ENCODE data around the gene PRR16. TPM values are rescaled to one million over a fixed set of nuclear protein-coding genes. Genes with fewer than 3 reads are reported as not detected.

PRR16 gene
- total and polyA plus RNA-seq, 2 experiments from 2014 or later: 1.0 to 1.7 TPM

DNA sequence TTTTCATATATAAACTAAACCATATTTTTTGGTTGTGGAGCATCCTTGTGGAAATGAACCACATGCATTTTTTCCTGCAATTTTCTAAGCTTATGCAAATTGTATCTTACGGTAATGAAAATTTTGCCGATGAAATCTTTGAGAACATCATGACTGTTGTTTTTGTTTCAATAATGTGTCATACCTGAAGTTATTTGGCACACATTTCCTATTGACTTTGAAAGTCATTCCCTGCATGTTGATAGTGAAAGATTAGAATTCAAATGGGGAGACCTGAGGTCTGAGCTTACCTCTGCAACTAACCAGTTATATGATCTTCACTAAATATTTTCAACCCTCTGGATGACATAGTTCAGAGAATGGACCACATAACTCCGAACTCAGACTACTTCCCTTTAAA is 88.5 kb downstream of the PRR16 start (continued):
- TF ChIP-seq, protein P1, sequence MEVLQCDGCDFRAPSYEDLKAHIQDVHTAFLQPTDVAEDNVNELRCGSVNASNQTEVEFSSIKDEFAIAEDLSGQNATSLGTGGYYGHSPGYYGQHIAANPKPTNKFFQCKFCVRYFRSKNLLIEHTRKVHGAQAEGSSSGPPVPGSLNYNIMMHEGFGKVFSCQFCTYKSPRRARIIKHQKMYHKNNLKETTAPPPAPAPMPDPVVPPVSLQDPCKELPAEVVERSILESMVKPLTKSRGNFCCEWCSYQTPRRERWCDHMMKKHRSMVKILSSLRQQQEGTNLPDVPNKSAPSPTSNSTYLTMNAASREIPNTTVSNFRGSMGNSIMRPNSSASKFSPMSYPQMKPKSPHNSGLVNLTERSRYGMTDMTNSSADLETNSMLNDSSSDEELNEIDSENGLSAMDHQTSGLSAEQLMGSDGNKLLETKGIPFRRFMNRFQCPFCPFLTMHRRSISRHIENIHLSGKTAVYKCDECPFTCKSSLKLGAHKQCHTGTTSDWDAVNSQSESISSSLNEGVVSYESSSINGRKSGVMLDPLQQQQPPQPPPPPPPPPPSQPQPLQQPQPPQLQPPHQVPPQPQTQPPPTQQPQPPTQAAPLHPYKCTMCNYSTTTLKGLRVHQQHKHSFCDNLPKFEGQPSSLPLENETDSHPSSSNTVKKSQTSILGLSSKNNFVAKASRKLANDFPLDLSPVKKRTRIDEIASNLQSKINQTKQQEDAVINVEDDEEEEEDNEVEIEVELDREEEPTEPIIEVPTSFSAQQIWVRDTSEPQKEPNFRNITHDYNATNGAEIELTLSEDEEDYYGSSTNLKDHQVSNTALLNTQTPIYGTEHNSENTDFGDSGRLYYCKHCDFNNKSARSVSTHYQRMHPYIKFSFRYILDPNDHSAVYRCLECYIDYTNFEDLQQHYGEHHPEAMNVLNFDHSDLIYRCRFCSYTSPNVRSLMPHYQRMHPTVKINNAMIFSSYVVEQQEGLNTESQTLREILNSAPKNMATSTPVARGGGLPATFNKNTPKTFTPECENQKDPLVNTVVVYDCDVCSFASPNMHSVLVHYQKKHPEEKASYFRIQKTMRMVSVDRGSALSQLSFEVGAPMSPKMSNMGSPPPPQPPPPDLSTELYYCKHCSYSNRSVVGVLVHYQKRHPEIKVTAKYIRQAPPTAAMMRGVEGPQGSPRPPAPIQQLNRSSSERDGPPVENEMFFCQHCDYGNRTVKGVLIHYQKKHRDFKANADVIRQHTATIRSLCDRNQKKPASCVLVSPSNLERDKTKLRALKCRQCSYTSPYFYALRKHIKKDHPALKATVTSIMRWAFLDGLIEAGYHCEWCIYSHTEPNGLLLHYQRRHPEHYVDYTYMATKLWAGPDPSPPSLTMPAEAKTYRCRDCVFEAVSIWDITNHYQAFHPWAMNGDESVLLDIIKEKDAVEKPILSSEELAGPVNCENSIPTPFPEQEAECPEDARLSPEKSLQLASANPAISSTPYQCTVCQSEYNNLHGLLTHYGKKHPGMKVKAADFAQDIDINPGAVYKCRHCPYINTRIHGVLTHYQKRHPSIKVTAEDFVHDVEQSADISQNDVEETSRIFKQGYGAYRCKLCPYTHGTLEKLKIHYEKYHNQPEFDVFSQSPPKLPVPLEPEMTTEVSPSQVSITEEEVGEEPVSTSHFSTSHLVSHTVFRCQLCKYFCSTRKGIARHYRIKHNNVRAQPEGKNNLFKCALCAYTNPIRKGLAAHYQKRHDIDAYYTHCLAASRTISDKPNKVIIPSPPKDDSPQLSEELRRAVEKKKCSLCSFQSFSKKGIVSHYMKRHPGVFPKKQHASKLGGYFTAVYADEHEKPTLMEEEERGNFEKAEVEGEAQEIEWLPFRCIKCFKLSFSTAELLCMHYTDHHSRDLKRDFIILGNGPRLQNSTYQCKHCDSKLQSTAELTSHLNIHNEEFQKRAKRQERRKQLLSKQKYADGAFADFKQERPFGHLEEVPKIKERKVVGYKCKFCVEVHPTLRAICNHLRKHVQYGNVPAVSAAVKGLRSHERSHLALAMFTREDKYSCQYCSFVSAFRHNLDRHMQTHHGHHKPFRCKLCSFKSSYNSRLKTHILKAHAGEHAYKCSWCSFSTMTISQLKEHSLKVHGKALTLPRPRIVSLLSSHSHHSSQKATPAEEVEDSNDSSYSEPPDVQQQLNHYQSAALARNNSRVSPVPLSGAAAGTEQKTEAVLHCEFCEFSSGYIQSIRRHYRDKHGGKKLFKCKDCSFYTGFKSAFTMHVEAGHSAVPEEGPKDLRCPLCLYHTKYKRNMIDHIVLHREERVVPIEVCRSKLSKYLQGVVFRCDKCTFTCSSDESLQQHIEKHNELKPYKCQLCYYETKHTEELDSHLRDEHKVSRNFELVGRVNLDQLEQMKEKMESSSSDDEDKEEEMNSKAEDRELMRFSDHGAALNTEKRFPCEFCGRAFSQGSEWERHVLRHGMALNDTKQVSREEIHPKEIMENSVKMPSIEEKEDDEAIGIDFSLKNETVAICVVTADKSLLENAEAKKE (CRISPR knock-in tag; IDR thresholded peaks at IDR 0.05): no peak
- TF ChIP-seq, protein P2, sequence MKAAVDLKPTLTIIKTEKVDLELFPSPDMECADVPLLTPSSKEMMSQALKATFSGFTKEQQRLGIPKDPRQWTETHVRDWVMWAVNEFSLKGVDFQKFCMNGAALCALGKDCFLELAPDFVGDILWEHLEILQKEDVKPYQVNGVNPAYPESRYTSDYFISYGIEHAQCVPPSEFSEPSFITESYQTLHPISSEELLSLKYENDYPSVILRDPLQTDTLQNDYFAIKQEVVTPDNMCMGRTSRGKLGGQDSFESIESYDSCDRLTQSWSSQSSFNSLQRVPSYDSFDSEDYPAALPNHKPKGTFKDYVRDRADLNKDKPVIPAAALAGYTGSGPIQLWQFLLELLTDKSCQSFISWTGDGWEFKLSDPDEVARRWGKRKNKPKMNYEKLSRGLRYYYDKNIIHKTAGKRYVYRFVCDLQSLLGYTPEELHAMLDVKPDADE (IDR thresholded peaks at IDR 0.05): no peak
- no peak for TF ChIP-seq CREB1 (CRISPR knock-in tag; IDR thresholded peaks at IDR 0.05; ENCODE audit: low read depth)
- TF ChIP-seq POLR2AphosphoS5 (IDR thresholded peaks at IDR 0.05; ENCODE audit: low read depth): no peak
- TF ChIP-seq STAT1 (IDR thresholded peaks at IDR 0.05; ENCODE audit: unreplicated experiment): no peak

DNA sequence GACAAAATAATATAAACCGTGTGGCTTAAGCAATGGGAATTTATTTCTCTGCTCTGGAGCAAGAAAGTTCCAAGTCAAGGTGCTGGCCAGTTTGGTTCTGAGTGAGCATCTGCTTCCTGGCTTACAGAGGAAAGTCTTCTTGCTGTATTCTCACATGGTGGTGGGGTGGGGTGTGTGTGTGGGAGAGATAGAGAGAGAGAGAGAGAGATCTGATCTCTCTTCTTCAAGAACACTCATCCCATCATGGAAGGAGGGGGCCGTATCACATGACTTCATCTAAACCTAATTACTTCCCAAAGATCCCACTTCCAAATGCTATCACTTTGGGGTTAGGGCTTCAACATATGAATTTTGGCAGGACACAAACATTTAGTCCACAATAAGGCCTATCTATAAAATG is 91.2 kb downstream of the PRR16 start:
- no peaks in the 10 kb centered on the region for H3K9me3 Mint-ChIP-seq
- no peak overlapping the region for H3K4me3 Mint-ChIP-seq
- H2AFZ ChIP-seq: no peak overlapping the region
- TF ChIP-seq ZNF114 (CRISPR knock-in tag; IDR thresholded peaks at IDR 0.05) (no peak), CREB1 (CRISPR knock-in tag; IDR thresholded peaks at IDR 0.05; ENCODE audit: low read depth) (no peak), EZH2phosphoT487 (IDR thresholded peaks at IDR 0.05; ENCODE audit: unreplicated experiment) (no peak), NANOG (IDR thresholded peaks at IDR 0.05; ENCODE audit: borderline replicate concordance) (no peak)
- TF ChIP-seq, protein P1 (CRISPR knock-in tag; IDR thresholded peaks at IDR 0.05): no peak
- TF ChIP-seq, protein P2 (IDR thresholded peaks at IDR 0.05): no peak

More for the DNA sequence above, 91.2 kb downstream of the PRR16 start:
- Histone ChIP-seq H3K36me3 (ENCODE audit: insufficient read depth) (no peaks in the 10 kb centered on the region), H3K4me2 (no peak overlapping the region), H4K20me1 (replicated peaks; ENCODE audit: insufficient read depth) (no peaks in the 10 kb centered on the region), H3F3A (replicated peaks; ENCODE audit: low read depth) (no peaks in the 10 kb centered on the region), H3K27me3 (ENCODE audit: insufficient read depth) (no peaks in the 10 kb centered on the region), H3K27ac (ENCODE audit: low read depth) (no peak overlapping the region), H3K4me3 (no peak overlapping the region), H3K79me2 (replicated peaks; ENCODE audit: insufficient read depth) (no peaks in the 10 kb centered on the region), H3K4me1 (ENCODE audit: insufficient read depth) (no peaks in the 10 kb centered on the region), H3K9me2 (ENCODE audit: insufficient read depth) (no peaks in the 10 kb centered on the region)
- H3K36me3 Mint-ChIP-seq (ENCODE audit: low read depth): no peaks in the 10 kb centered on the region
- H3K27ac Mint-ChIP-seq: no peak overlapping the region
- no peaks in the 10 kb centered on the region for H3K27me3 Mint-ChIP-seq (ENCODE audit: insufficient read depth, low read depth, poor library complexity)
- H3K4me1 Mint-ChIP-seq: no peaks in the 10 kb centered on the region
- DNase-seq (ENCODE audit: low spot score) (no peak), ATAC-seq (no peak)

Data from GM23338 (cell line).